Caco-2 (cell line): ENCODE measurements around the gene ZFHX2. TPM values are rescaled to one million over a fixed set of nuclear protein-coding genes. Genes with fewer than 3 reads are reported as not detected.

ENCODE experiments used
- BruUV-seq: library from RNA; stranded (reverse); fragments of 400-500 nt; replicated peaks from 2 replicates; lab custom pipeline; 2021; lab: Mats Ljungman, UMichigan
- CTCF ChIA-PET: fragments of 300-600 bp; sonication (Branson Sonifier 250); formaldehyde crosslinking; loops from one replicate; lab custom pipeline; 2022; ENCODE audit warnings: antibody characterized with exemption; lab: Charles Lee
- POLR2A ChIA-PET: fragments of 300-600 bp; sonication (Branson Sonifier 250); formaldehyde crosslinking; loops from one replicate; lab custom pipeline; 2022; ENCODE audit warnings: antibody characterized with exemption; lab: Charles Lee
- DNase-seq, 2 experiments: peaks; one replicate each; pipeline versions ENCODE4 v3.0.0 to v3.0.0-alpha.2; 2020 to 2022
- H3K27me3 ChIP-seq: replicated peaks from 2 replicates; pipeline ENCODE4 v1.6.0; 2011; ENCODE audit warnings: low read length; ENCODE audit not compliant: control insufficient read depth, insufficient read depth
- H3K36me3 ChIP-seq: 2 replicates; pipeline ENCODE4 v1.5.1; 2011; ENCODE audit warnings: low read length; ENCODE audit not compliant: control insufficient read depth, insufficient read depth
- H3K4me1 ChIP-seq: fragments of 250-450 bp; sonication (Bioruptor Pico); 2 replicates; pipeline ENCODE4 v1.5.1; 2020; ENCODE audit warnings: mild to moderate bottlenecking
- H3K4me3 ChIP-seq: 2 replicates; pipeline ENCODE4 v1.5.1; 2011; ENCODE audit warnings: low read depth, mild to moderate bottlenecking, control low read depth, low read length
- H3K9me3 ChIP-seq: fragments of 250-450 bp; sonication (Bioruptor Pico); 2 replicates; pipeline ENCODE4 v1.5.1; 2020; ENCODE audit warnings: mild to moderate bottlenecking, moderate library complexity
- H3K27ac Mint-ChIP-seq: one replicate; pipeline ENCODE4 v1.8.0; 2022; ENCODE audit warnings: mixed read lengths; ENCODE audit not compliant: unreplicated experiment
- H3K27me3 Mint-ChIP-seq: one replicate; pipeline ENCODE4 v1.8.0; 2022; ENCODE audit warnings: mixed read lengths; ENCODE audit not compliant: insufficient read depth, unreplicated experiment
- H3K36me3 Mint-ChIP-seq: one replicate; pipeline ENCODE4 v1.8.0; 2022; ENCODE audit warnings: mild to moderate bottlenecking, mixed read lengths; ENCODE audit not compliant: insufficient read depth, unreplicated experiment
- H3K4me1 Mint-ChIP-seq: one replicate; pipeline ENCODE4 v1.8.0; 2022; ENCODE audit warnings: low read depth, mixed read lengths; ENCODE audit not compliant: unreplicated experiment
- H3K4me3 Mint-ChIP-seq: one replicate; pipeline ENCODE4 v1.8.0; 2022; ENCODE audit warnings: mild to moderate bottlenecking, moderate library complexity, mixed read lengths; ENCODE audit not compliant: unreplicated experiment
- H3K9me3 Mint-ChIP-seq: one replicate; pipeline ENCODE4 v1.8.0; 2022; ENCODE audit warnings: mixed read lengths; ENCODE audit not compliant: unreplicated experiment
- intact Hi-C: fragments of 100-400 bp; cut with micrococcal nuclease; formaldehyde crosslinking; loops from one replicate; pipeline ENCODE4 v1.10.0; 2022; ENCODE audit not compliant: unreplicated experiment
- total RNA-seq: library from RNA; stranded (reverse); gene quantifications from 2 replicates; pipeline ENCODE4 v1.2.3, GENCODE V29; 2022
- TF ChIP-seq, protein P1 (sequence below), 2 experiments: fragments of 200-600 bp in 1 of 2; IDR thresholded peaks; 1 replicate in 1 of 2; 2 replicates in 1 of 2; pipeline versions ENCODE4 v1.5.1 to v1.8.0; 2011 to 2022; ENCODE audit warnings: antibody characterized with exemption in 1 of 2, control low read depth in 1 of 2, inconsistent platforms in 1 of 2, low read depth in 1 of 2, low read length in 1 of 2, mild to moderate bottlenecking in 1 of 2, moderate library complexity in 1 of 2; ENCODE audit not compliant: insufficient read depth in 1 of 2, severe bottlenecking in 1 of 2, unreplicated experiment in 1 of 2

ZFHX2 gene
- total RNA-seq, 1 experiment from 2014 or later: 1.1 TPM

DNA sequence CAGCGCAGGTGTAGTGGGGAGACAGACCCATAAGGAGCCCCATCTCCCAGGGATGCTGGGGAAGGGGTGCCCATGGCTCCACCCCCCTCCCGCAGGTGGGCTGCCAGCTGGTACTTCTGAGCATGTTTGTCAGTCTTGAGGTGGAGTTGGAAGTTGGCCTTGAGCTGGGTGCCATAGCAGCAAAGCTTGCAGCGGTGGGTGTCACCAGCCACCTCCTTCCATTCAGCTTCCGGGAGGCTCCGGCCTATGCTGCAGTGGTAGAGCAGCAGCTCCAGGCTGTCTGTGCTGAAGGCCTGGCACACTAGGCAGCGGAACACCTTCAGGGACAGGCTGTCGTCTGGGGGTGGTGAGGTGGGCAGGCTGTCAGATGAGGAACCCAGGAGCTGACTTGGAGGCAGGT lies 18.9 kb downstream of the ZFHX2 start:
- no peaks in the 10 kb centered on the region for H3K4me1 Mint-ChIP-seq
- H3K36me3 Mint-ChIP-seq: no peaks in the 10 kb centered on the region
- no peak overlapping the region for H3K27ac Mint-ChIP-seq
- no peaks in the 10 kb centered on the region for H3K27me3 Mint-ChIP-seq
- H3K9me3 ChIP-seq: no peaks in the 10 kb centered on the region
- no peaks in the 10 kb centered on the region for H3K36me3 ChIP-seq
- no peak overlapping the region for H3K4me3 ChIP-seq
- no peak for DNase-seq
- no peaks in the 10 kb centered on the region for H3K4me1 ChIP-seq
- intact Hi-C loops: no loop called here
- H3K9me3 Mint-ChIP-seq: no peaks in the 10 kb centered on the region
- no TSS peak for BruUV-seq
- H3K27me3 ChIP-seq: no peaks in the 10 kb centered on the region
- TF ChIP-seq, protein P1, sequence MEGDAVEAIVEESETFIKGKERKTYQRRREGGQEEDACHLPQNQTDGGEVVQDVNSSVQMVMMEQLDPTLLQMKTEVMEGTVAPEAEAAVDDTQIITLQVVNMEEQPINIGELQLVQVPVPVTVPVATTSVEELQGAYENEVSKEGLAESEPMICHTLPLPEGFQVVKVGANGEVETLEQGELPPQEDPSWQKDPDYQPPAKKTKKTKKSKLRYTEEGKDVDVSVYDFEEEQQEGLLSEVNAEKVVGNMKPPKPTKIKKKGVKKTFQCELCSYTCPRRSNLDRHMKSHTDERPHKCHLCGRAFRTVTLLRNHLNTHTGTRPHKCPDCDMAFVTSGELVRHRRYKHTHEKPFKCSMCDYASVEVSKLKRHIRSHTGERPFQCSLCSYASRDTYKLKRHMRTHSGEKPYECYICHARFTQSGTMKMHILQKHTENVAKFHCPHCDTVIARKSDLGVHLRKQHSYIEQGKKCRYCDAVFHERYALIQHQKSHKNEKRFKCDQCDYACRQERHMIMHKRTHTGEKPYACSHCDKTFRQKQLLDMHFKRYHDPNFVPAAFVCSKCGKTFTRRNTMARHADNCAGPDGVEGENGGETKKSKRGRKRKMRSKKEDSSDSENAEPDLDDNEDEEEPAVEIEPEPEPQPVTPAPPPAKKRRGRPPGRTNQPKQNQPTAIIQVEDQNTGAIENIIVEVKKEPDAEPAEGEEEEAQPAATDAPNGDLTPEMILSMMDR (IDR thresholded peaks at IDR 0.05; ENCODE audit: insufficient read depth in 1 of 2, low read depth in 1 of 2, low read length in 1 of 2, severe bottlenecking in 1 of 2, unreplicated experiment in 1 of 2): no peak
- ChIA-PET POLR2A (no interaction called here), CTCF (no interaction called here)
- no peak overlapping the region for H3K4me3 Mint-ChIP-seq

DNA sequence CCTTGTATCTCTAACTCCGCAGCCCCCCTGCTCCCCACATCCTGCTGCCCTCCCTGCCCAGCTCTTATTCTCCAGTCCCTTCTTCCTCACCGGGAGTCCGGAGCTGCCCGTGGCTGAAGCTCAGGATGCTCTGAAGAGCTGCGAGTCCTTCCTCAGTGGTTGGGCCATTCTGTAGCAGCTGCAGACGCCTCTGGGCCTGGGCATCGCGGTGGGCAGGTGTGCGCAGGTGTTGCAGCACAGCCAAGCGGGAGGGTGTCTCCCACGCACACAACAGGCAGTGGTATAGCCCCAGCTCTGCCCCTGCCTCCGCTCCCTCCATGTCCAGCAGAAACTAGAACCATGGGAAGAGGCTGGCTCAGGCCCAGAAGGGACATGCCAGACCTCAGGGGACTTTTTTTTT lies 20.2 kb downstream of the ZFHX2 start:
- Histone ChIP-seq H3K27me3 (no peaks in the 10 kb centered on the region), H3K4me1 (no peaks in the 10 kb centered on the region), H3K36me3 (no peaks in the 10 kb centered on the region), H3K9me3 (no peaks in the 10 kb centered on the region), H3K4me3 (no peak overlapping the region)
- no peaks in the 10 kb centered on the region for H3K4me1 Mint-ChIP-seq
- TF ChIP-seq, protein P1 (IDR thresholded peaks at IDR 0.05; ENCODE audit: insufficient read depth in 1 of 2, low read depth in 1 of 2, low read length in 1 of 2, severe bottlenecking in 1 of 2, unreplicated experiment in 1 of 2): no peak
- no peak overlapping the region for H3K4me3 Mint-ChIP-seq
- POLR2A ChIA-PET: no interaction called here
- no peaks in the 10 kb centered on the region for H3K9me3 Mint-ChIP-seq
- no peaks in the 10 kb centered on the region for H3K27me3 Mint-ChIP-seq
- DNase-seq: no peak
- intact Hi-C loops: no loop called here
- no peaks in the 10 kb centered on the region for H3K36me3 Mint-ChIP-seq
- no peak overlapping the region for H3K27ac Mint-ChIP-seq
- BruUV-seq: no TSS peak
- CTCF ChIA-PET: no interaction called here

- no peak for DNase-seq
- no peaks in the 10 kb centered on the region for H3K9me3 ChIP-seq
- CTCF ChIA-PET: no interaction called here
- H3K27ac Mint-ChIP-seq: no peak overlapping the region
- H3K27me3 ChIP-seq: no peaks in the 10 kb centered on the region
- BruUV-seq: no TSS peak
- H3K4me3 ChIP-seq: no peak overlapping the region
- no peaks in the 10 kb centered on the region for H3K4me1 ChIP-seq
- no peaks in the 10 kb centered on the region for H3K36me3 ChIP-seq
- TF ChIP-seq, protein P1 (IDR thresholded peaks at IDR 0.05; ENCODE audit: insufficient read depth in 1 of 2, low read depth in 1 of 2, low read length in 1 of 2, severe bottlenecking in 1 of 2, unreplicated experiment in 1 of 2): no peak
- intact Hi-C loops: no loop called here
- H3K27me3 Mint-ChIP-seq: no peaks in the 10 kb centered on the region
- no peaks in the 10 kb centered on the region for H3K4me1 Mint-ChIP-seq
- H3K4me3 Mint-ChIP-seq: no peak overlapping the region
- POLR2A ChIA-PET: no interaction called here
- no peaks in the 10 kb centered on the region for H3K36me3 Mint-ChIP-seq
- H3K9me3 Mint-ChIP-seq: no peaks in the 10 kb centered on the region
Observed at GRCh38 chr14:23530375-23531055, 21.1 kb downstream of the ZFHX2 start.
